Gastrocnemius medialis (tissue), 4 donors: ENCODE measurements around the gene GDI2.

ENCODE experiments used
- CTCF ChIP-seq, 5 experiments: fragments of 450-650 bp in 3 of 5; fragments of 200-600 bp in 2 of 5; sonication (generic) in 2 of 5; IDR thresholded peaks in 4 of 5; conservative IDR thresholded peaks in 1 of 5; 1 replicate in 4 of 5; 2 replicates in 1 of 5; pipeline ENCODE4 v1.5.1; 2016 to 2019; ENCODE audit warnings: antibody characterized with exemption in 5 of 5, mild to moderate bottlenecking in 3 of 5, moderate library complexity in 3 of 5
- POLR2A ChIP-seq, 2 donors: fragments of 450-650 bp; IDR thresholded peaks; one replicate each; pipeline ENCODE4 v1.6.1; 2017; ENCODE audit warnings: antibody characterized with exemption in 2 of 2, mild to moderate bottlenecking in 2 of 2, moderate library complexity in 2 of 2

GRCh38 chr10:5782174-5782573 lies 31.1 kb downstream of the GDI2 start:
- no peak for TF ChIP-seq POLR2A (IDR thresholded peaks at IDR 0.05)
- no peak for TF ChIP-seq CTCF (IDR thresholded peaks at IDR 0.05 in 4 of 5, conservative IDR thresholded peaks at IDR 0.05 in 1 of 5)
